ENCODE data around the gene GDAP2. TPM values are rescaled to one million over a fixed set of nuclear protein-coding genes. Genes with fewer than 3 reads are reported as not detected.

GDAP2 gene
- total and polyA plus RNA-seq, 7 donors: 5.5 to 33.8 (median 19.6) TPM

GRCh38 chr1:117905019-117905418, 24.4 kb downstream of the GDAP2 start:
- TF ChIP-seq POLR2A (IDR thresholded peaks at IDR 0.05) (no peak), EP300 (IDR thresholded peaks at IDR 0.05) (no peak), POLR2AphosphoS5 (IDR thresholded peaks at IDR 0.05) (no peak)
- TF ChIP-seq, protein P1, sequence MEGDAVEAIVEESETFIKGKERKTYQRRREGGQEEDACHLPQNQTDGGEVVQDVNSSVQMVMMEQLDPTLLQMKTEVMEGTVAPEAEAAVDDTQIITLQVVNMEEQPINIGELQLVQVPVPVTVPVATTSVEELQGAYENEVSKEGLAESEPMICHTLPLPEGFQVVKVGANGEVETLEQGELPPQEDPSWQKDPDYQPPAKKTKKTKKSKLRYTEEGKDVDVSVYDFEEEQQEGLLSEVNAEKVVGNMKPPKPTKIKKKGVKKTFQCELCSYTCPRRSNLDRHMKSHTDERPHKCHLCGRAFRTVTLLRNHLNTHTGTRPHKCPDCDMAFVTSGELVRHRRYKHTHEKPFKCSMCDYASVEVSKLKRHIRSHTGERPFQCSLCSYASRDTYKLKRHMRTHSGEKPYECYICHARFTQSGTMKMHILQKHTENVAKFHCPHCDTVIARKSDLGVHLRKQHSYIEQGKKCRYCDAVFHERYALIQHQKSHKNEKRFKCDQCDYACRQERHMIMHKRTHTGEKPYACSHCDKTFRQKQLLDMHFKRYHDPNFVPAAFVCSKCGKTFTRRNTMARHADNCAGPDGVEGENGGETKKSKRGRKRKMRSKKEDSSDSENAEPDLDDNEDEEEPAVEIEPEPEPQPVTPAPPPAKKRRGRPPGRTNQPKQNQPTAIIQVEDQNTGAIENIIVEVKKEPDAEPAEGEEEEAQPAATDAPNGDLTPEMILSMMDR (IDR thresholded peaks at IDR 0.05): no peak
- intact Hi-C loops (cut with DNase I): no loop called here
- H3K36me3 ChIP-seq: peaks cover 0 to 93% (median 20%) of the 10 kb centered on the region in 4 donors
- no peak overlapping the region for H3K4me3 ChIP-seq
- no peaks in the 10 kb centered on the region for H3K4me1 ChIP-seq
- H3K9me3 ChIP-seq: no peaks in the 10 kb centered on the region
- no peak for DNase-seq
- 96% methylated on average over 2 of the region's 2 CpGs for WGBS, 2 donors
- H3K27me3 ChIP-seq: no peaks in the 10 kb centered on the region
- no peak overlapping the region for H3K27ac ChIP-seq

- intact Hi-C loops (cut with DNase I): no loop called here
- no peak for DNase-seq
- Histone ChIP-seq H3K9me3 (no peaks in the 10 kb centered on the region), H3K27ac (no peak overlapping the region), H3K4me1 (no peaks in the 10 kb centered on the region), H3K27me3 (no peaks in the 10 kb centered on the region), H3K4me3 (no peak overlapping the region), H3K36me3 (peaks cover 0 to 90% (median 20%) of the 10 kb centered on the region in 4 donors)
- WGBS, 2 donors: 95 to 96% methylated on average over 3 of the region's 3 CpGs
- TF ChIP-seq, protein P1 (IDR thresholded peaks at IDR 0.05): no peak
Observed at GRCh38 chr1:117904485-117904884, 24.9 kb downstream of the GDAP2 start.

DNA sequence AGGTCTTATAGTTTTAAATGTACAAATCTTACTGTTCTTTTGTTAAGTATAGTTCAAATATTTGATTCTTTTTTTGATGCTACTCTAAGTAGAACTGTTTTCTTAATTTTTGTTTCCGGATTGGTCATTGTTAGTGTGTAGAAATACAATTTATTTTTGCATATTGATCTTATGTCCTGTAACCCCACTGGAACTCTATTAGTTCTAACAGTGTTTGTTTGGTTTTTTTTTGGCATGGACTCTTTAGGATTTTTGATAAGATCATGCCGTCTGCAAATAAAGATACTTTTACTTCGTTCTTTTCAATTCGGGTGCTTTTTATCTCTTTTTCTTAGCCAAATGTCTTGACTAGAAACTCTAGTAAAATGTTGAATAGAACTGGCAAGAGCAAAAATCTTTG, 26.5 kb downstream of the GDAP2 start:
- Histone ChIP-seq H3K27ac (no peak overlapping the region), H3K9me3 (no peaks in the 10 kb centered on the region), H3K36me3 (peaks cover 0 to 90% (median 28%) of the 10 kb centered on the region in 4 donors), H3K4me3 (no peak overlapping the region), H3K27me3 (no peaks in the 10 kb centered on the region), H3K4me1 (no peaks in the 10 kb centered on the region)
- TF ChIP-seq EP300 (IDR thresholded peaks at IDR 0.05) (no peak), POLR2AphosphoS5 (IDR thresholded peaks at IDR 0.05) (no peak), POLR2A (IDR thresholded peaks at IDR 0.05) (no peak)
- TF ChIP-seq, protein P1 (IDR thresholded peaks at IDR 0.05): no peak
- DNase-seq: no peak
- WGBS, 2 donors: 96 to 98% methylated on average over 4 of the region's 4 CpGs
- intact Hi-C loops (cut with DNase I): no loop called here

- intact Hi-C loops (cut with DNase I): loop anchor here (5.0 kb wide), 2 partner anchors 142 to 298 kb away; no protein-coding TSS in a partner anchor
- 61 to 78% methylated on average over 1 of the region's 1 CpG for WGBS, 2 donors
- H3K36me3 ChIP-seq: peaks cover 0 to 84% (median 17%) of the 10 kb centered on the region in 4 donors
Observed at GRCh38 chr1:117899801-117900200, 29.6 kb downstream of the GDAP2 start.

More at GRCh38 chr1:117899801-117900200, 29.6 kb downstream of the GDAP2 start:
- Histone ChIP-seq H3K4me3 (no peak overlapping the region), H3K4me1 (no peaks in the 10 kb centered on the region), H3K27ac (no peak overlapping the region), H3K9me3 (no peaks in the 10 kb centered on the region), H3K27me3 (no peaks in the 10 kb centered on the region)
- TF ChIP-seq, protein P1 (IDR thresholded peaks at IDR 0.05): no peak
- TF ChIP-seq EP300 (IDR thresholded peaks at IDR 0.05) (no peak), POLR2AphosphoS5 (IDR thresholded peaks at IDR 0.05) (no peak), POLR2A (IDR thresholded peaks at IDR 0.05) (no peak)
- DNase-seq: no peak

Data from sigmoid colon (tissue), 7 donors.